DMS114 treated with DMSO at 0.1 percent for 48 hours (cell line): ENCODE results near the gene DKK3.
A peak's percentile ranks its signal among the peaks of the same experiment; 100 is the strongest.

Source experiments
- DNase-seq: peaks from one replicate; lab custom pipeline; 2025; ENCODE audit not compliant: unreplicated experiment; lab: John Stamatoyannopoulos, UW

The DKK3 gene

DNA sequence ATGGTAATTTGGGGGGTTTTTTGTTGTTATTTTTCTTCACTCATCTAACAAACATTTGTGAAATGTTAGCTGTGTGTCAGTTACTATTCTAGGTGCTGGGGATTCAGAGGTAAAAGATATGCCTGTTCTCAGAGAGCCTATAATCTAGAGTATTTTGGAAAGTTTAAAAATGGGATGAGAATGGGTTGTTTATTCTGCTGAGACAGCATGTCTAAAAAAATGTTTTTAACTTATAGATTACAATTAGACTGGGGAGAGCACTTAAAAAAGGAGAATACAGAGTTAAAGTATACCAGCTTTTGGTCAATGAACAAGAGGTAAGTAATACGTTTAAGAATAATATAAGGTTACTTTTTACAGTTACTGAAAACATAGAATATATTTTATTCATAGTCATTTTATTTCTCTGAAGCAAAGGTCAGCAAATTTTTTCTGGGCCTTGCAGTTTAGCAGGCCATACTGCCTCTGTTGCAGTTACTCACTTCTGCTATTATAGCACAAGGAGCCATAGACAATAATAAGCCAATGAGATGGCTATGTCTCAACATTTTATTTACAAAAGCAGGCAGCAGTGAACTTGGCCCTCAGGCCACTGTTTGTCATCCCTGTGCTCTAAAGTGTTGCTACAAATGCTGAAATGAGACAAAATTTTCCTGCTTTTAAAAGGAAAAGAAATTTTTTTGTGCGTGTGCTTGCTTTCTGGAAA lies 60.0 kb downstream of the DKK3 start:
- no peak for DNase-seq

DNA sequence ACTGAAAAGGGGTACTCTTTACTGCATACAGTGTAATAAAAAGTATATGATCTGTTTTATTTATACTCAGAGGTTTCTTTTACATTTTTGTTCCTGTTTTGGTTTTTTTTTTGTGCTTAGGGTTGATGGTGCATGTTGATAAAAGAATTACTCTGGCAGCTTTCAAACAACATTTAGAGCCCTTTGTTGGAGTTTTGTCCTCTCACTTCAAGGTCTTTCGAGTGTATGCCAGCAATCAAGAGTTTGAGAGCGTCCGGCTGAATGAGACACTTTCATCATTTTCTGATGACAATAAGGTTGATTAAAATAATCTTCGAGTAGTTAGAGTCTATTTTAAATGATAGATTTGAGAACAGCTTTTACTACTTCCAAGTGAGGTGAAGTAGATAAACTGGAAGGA lies 60.6 kb downstream of the DKK3 start:
- DNase-seq, result no peak

DNA sequence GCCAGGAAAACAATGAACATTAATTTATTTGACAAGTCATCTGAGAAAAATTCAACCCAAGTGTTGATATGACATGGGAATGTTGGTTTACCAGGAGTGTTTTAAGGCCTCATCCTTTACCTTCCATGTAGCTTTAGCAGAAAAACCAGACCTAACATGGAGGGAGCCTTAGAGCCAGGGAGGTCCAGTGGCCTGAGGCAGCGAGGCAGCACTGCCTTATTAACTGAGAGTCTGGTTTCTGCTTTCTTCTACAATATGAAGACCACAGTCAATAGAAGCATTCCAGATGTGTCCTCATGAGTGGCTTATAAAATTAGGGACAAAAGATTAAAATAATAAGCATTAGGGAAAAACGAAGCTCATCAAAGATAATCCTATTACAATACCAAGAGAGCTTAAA lies 61.5 kb downstream of the DKK3 start:
- no peak for DNase-seq

DNA sequence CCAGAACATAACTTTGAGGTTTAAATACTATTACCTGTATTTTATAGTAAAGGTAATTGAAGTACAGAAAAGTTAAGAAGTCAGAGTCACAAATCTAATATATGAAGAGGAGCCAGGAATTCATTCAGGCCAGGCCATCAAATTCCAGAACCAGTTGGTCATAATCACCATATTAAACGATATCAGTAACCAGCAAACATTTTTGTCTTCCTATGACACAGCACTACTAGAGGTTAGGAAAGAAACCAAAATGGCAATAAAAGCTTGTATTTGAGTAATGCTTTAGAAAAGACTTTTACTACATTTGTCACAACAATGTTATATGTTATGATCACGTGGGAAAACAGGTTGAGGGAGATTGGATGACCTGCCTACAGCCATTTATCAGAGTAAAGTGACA lies 62.2 kb downstream of the DKK3 start:
- DNase-seq, result no peak

DNA sequence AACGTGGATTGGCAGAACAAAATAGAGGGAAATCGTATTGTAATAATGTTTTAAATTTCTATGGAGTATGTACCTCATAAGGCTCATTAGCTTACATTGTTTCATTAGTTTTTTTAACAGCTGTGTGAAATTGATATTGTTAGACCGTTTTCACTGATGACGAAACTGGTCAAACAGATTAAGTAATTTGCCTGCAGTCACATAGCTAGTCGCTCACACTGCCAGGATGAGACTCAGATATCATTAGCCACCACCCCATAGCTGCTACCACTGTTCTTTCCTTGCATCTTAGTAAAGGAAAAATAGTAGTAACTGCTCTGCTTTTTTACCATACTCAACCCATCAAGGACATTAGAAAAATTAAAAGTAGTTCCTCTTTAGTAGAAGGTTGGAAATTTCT lies 64.0 kb downstream of the DKK3 start:
- DNase-seq, result no peak

DNA sequence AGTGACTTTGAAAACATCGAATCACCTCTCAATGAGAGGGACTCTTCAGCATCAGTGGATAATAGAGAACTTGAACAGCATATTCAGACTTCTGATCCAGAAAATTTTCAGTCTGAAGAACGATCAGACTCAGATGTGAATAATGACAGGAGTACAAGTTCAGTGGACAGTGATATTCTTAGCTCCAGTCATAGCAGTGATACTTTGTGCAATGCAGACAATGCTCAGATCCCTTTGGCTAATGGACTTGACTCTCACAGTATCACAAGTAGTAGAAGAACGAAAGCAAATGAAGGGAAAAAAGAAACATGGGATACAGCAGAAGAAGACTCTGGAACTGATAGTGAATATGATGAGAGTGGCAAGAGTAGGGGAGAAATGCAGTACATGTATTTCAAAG lies 65.8 kb downstream of the DKK3 start:
- DNase-seq, result no peak

DNA sequence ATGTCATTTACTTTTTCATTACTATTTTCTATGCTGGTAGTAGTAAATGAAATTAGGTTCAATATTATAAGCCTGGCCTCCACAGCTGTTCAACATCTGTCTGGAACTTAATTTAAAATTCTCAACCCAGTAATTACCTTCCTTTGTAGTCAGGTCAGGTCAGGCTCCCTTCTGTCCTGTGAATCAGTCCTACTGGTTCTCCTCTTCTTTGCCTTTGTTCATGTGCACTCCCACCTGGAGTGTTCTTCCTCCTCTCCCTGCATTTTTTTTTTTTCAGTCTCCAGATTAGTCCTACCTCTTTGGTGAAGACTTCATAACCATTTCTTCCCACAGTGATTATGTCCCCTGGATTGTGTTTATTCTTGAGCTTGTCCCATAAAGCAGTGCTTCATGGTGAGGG lies 67.9 kb downstream of the DKK3 start:
- DNase-seq, result no peak

DNA sequence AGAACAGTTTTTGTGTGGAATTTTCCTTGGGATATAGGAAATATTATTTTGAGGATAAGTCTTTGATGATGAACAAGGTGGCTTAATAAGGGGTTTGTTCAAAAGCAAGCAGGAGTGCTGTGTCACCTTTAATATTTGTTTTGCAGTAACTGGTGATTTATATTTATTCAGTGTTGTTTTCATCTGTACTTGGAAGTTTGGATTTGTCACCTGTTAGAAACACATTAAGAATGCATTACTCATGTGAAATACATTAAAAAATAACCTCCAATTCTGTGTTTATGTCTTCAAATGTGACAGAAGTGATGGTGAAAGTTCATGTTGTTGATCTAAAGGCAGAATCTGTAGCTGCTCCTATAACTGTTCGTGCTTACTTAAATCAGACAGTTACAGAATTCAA lies 70.5 kb downstream of the DKK3 start:
- no peak for DNase-seq

DNA sequence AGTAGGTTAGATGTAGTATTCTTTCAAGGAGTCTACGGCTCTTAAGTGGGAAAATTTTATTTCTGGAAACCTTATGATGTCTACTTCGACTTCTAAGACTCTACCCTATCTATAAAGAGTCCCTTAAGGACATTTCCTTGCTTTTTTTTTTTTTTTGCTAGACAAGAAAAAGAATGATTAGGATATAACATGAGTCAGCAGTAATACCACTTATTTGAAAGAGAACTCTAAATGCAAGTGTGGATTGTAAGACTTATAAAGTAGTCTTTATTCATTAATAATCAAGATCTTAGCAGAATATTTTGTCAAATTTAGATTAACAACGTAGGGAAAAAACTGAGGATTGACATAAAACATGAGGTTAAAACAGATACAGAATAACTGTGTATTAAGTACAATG lies 71.0 kb downstream of the DKK3 start:
- DNase-seq, result no peak

DNA sequence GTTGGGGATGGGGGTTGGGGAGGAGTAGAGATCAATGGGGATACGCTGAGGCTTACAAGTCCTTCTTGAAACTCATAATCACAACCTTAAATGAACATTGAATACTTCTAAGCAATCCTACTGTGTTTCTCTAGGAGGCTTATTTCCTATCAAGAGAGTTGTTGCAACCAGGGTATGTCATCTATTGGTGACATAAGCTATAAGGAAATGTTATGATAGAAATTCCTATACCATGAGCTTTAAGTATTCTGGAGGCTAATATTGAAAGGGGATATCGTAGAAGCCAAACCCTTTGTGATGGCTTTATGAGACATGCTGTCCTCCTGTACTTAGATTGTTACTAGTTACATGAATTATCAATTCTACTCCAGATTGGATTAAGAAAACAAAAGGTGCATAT lies 72.9 kb downstream of the DKK3 start:
- no peak for DNase-seq

DNA sequence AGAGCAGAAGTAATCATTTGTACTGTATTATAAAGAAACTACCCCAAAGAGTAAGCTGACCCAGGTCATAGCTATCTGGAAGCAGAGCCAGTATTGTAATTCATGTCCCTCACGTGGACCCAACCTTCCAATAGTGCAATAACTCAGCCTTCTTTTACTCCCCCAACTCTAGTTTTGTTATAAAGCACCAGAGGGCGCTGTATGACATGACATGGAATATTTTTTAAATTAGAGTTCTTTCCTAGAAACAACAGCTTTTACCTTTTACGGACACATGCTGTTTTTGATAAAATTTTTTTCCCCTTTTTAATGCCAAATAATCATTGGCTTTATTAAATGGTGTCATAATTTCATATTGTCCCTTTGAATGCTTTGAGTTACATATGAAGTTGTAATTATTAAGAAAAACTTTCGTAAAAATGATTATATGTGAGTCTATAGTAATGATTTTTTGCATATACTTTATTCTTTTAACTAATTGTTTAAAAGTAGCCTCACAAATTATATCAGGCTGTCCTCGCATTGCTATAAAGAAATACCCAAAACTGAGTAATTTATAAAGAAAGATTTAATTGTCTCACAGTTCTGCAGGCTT lies 76.9 kb downstream of the DKK3 start:
- DNase-seq, result peak; percentile 24

DNA sequence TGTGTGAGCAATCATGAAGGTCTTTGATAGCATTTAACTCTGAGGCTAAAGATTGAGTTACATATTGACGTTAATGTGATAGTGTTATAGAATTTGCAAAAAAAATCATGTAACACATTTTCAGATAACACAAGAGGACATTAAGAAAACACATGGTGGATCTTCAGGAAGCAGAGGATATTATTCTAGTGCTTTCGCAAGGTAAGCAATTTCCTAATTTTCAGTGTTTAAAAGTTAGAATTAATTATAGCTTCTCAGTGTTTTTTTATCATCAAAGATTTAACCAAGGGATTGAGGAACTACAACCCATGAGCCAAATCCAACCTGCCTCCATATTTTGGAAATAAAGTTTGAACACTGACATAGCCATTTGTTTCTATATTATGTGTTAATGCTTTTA lies 78.5 kb downstream of the DKK3 start:
- no peak for DNase-seq

DNA sequence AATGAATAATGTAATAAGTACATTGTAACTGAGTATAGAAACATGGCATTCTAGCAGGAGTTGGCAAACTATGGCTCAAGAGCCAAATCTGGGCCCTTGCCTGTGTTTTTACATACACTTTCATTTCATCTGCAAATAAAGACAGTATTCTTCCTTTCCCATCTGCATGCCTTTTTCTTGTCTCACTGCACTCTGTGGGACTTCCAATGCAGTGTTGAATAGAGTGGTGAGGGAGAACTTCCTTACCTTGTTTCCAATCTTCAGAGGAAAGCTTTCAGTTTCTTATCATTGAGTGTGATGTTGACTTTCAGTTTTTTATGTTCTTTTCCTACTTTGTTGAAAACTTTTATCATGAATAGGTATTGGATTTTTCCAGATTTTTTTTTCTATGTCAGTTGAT lies 84.6 kb downstream of the DKK3 start:
- no peak for DNase-seq

DNA sequence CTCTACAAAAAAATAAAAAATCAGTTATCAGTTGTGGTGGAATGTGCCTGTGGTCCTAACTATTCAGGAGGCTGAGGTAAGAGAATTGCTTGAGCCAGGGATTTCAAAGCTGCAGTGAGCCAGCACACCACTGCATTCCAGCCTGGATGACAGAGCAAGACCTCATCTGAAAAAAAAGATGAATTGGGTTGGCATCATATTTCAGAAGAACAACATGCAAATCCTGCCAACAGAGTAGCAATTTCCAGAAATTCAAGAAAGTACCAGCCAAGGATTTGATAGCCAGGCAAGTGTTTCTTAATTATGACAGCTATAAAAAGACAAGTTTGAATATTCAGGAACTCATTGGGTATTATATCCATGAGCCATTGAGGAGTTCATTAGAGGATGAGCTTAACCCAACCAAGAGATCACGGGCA lies 91.4 kb downstream of the DKK3 start:
- DNase-seq, result no peak

DNA sequence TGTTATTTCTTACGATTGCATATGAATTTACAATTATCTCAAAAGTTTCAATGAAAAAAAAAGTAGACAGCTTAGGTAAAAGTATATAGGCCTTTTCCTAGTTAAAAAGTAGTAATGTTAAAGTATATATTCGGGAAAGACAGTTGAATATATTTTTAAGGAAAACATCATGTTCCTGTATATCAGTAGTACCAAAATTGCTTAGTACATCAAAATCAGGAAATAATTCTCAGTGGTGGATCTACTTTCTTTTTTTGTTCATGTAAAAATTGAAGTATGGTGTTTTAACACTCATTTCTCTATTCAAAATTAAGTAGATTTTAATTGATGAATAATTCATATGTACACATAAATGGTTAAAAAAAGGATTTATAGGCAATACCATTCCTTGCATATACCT lies 92.8 kb downstream of the DKK3 start:
- DNase-seq, result no peak

DNA sequence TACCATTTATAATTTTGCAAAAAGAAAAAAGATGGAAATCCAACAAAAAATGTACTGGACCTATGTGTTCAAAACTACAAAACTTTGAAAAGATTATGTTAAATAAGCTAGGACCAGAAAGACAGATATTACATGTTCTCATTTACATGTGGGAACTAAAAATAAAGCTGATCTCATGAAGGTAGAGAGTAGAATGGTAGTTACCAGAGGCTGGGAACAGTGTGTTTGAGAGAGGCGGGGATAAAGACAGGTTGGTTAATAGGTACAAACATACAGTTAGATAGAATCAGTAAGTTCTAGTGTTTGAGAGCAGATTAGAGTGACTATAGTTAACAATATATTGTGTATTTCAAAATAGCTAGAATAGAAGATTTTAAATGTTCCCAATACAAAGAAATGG lies 95.0 kb downstream of the DKK3 start:
- no peak for DNase-seq
